Neuronal stem cell (in vitro differentiated cells): ENCODE results near the gene PTPRC.

Experiments used
- DNase-seq: peaks from one replicate; pipeline ENCODE4 v3.0.0-alpha.2; 2013; ENCODE audit warnings: low spot score
- H2AFZ ChIP-seq: one replicate; pipeline ENCODE4 v1.6.1; 2013; ENCODE audit warnings: mild to moderate bottlenecking, low read length, inconsistent platforms
- H2AK5ac ChIP-seq: 2 replicates; pipeline ENCODE4 v1.6.1; 2013; ENCODE audit warnings: low read depth, mild to moderate bottlenecking, inconsistent platforms, low read length, moderate library complexity, mixed read lengths
- H2BK120ac ChIP-seq: 2 replicates; pipeline ENCODE4 v1.6.1; 2013; ENCODE audit warnings: low read depth, mild to moderate bottlenecking, inconsistent platforms, low read length, moderate library complexity, mixed read lengths
- H2BK12ac ChIP-seq: one replicate; pipeline ENCODE4 v1.6.1; 2013; ENCODE audit warnings: low read length, inconsistent platforms
- H2BK15ac ChIP-seq: 2 replicates; pipeline ENCODE4 v1.6.1; 2013; ENCODE audit warnings: mild to moderate bottlenecking, low read length, inconsistent platforms, mixed read lengths
- H2BK5ac ChIP-seq: one replicate; pipeline ENCODE4 v1.6.1; 2013; ENCODE audit warnings: inconsistent platforms, mild to moderate bottlenecking, low read length, moderate library complexity
- H3K14ac ChIP-seq: one replicate; pipeline ENCODE4 v1.6.1; 2013; ENCODE audit warnings: low read length, inconsistent platforms
- H3K18ac ChIP-seq: 2 replicates; pipeline ENCODE4 v1.6.1; 2013; ENCODE audit warnings: low read length, inconsistent platforms
- H3K23ac ChIP-seq: 2 replicates; pipeline ENCODE4 v1.6.1; 2013; ENCODE audit warnings: low read depth, mild to moderate bottlenecking, mixed read lengths, low read length, inconsistent platforms; ENCODE audit not compliant: poor library complexity
- H3K27ac ChIP-seq: replicated peaks from 3 replicates; pipeline ENCODE4 v1.5.1; 2013; ENCODE audit warnings: low read length, inconsistent platforms
- H3K27me3 ChIP-seq, 3 experiments: 2 replicates each; pipeline ENCODE4 v1.6.1; 2013; ENCODE audit warnings: low read length in 3 of 3, mild to moderate bottlenecking in 2 of 3, inconsistent platforms in 1 of 3, low read depth in 1 of 3, mixed read lengths in 1 of 3, moderate library complexity in 1 of 3; ENCODE audit not compliant: control insufficient read depth in 3 of 3, insufficient read depth in 3 of 3
- H3K36me3 ChIP-seq, 2 donors: replicated peaks in 1 of 2; 2 replicates each; pipeline ENCODE4 v1.6.1; 2013; ENCODE audit warnings: low read length in 2 of 2; ENCODE audit not compliant: control insufficient read depth in 2 of 2, insufficient read depth in 2 of 2
- H3K4ac ChIP-seq: 2 replicates; pipeline ENCODE4 v1.6.1; 2013; ENCODE audit warnings: inconsistent platforms, mild to moderate bottlenecking, low read length, moderate library complexity
- H3K4me1 ChIP-seq, 2 donors: 1 replicate in 1 of 2; 2 replicates in 1 of 2; pipeline ENCODE4 v1.6.1; 2013; ENCODE audit warnings: low read length in 2 of 2, low read depth in 1 of 2; ENCODE audit not compliant: control insufficient read depth in 2 of 2, insufficient read depth in 1 of 2
- H3K4me2 ChIP-seq: one replicate; pipeline ENCODE4 v1.6.1; 2013; ENCODE audit warnings: mild to moderate bottlenecking, low read length, inconsistent platforms; ENCODE audit not compliant: insufficient read depth, poor library complexity, severe bottlenecking
- H3K4me3 ChIP-seq, 2 donors: 2 replicates each; pipeline ENCODE4 v1.5.1; 2013; ENCODE audit warnings: low read length in 2 of 2, mild to moderate bottlenecking in 2 of 2, inconsistent platforms in 1 of 2, moderate library complexity in 1 of 2
- H3K79me1 ChIP-seq: one replicate; pipeline ENCODE4 v1.6.1; 2013; ENCODE audit warnings: low read depth, mild to moderate bottlenecking, inconsistent platforms, low read length, moderate library complexity
- H3K9ac ChIP-seq: one replicate; pipeline ENCODE4 v1.6.1; 2013; ENCODE audit warnings: mild to moderate bottlenecking, low read depth, low read length, inconsistent platforms; ENCODE audit not compliant: poor library complexity
- H3K9me3 ChIP-seq, 2 donors: replicated peaks in 1 of 2; 2 replicates each; pipeline versions ENCODE3 to v1.6.1; 2013; ENCODE audit warnings: low read length in 2 of 2, mild to moderate bottlenecking in 2 of 2, inconsistent platforms in 1 of 2, low read depth in 1 of 2, mixed read lengths in 1 of 2, moderate library complexity in 1 of 2; ENCODE audit not compliant: control insufficient read depth in 2 of 2, insufficient read depth in 1 of 2
- H4K8ac ChIP-seq: one replicate; pipeline ENCODE4 v1.6.1; 2013; ENCODE audit warnings: low read depth, mild to moderate bottlenecking, inconsistent platforms, low read length, moderate library complexity
- H4K91ac ChIP-seq: one replicate; pipeline ENCODE4 v1.6.1; 2013; ENCODE audit warnings: low read length, low read depth, mild to moderate bottlenecking, inconsistent platforms; ENCODE audit not compliant: poor library complexity
- WGBS, 2 donors: extraction: QIAGEN DNeasy Blood & Tissue Kit; methylation state at CpG; one replicate each; pipeline ENCODE4 v1.1.7; 2013; ENCODE audit warnings: missing lambda C conversion rate in 2 of 2, mixed read lengths in 1 of 2; ENCODE audit not compliant: insufficient read length in 2 of 2, insufficient replicate concordance in 1 of 2; ENCODE audit errors: extremely low coverage in 2 of 2; 5-methylcytosine and 5-hydroxymethylcytosine counted together

Gene PTPRC

DNA sequence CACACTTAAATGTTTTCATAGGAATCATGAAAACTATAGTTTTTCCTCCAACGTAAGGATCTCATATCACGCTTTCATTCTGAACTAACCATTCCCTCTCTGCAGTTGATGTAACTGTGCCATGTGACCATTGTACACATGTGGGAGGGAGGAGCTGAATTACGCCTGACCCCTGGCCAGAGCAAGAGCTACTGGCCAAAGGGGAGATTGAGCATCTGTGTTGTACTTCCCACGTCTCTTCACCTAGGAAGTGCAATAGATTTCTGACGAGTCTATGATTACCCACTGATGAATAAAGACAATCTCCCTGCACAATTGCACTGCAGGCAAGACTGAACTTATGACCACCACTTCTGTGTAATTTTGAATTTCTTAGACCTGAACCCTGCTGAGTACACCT lies 24.0 kb downstream of the PTPRC start:
- Histone ChIP-seq H3K23ac (no peak overlapping the region), H4K8ac (no peak overlapping the region), H2BK12ac (no peak overlapping the region), H3K4ac (no peak overlapping the region), H3K4me1 (peaks cover 0 to 8% of the 10 kb centered on the region in 2 donors), H2BK120ac (no peak overlapping the region), H3K9ac (no peak overlapping the region), H2BK5ac (no peak overlapping the region), H3K4me3 (no peak overlapping the region), H2AK5ac (no peak overlapping the region), H3K36me3 (no peaks in the 10 kb centered on the region), H3K18ac (no peak overlapping the region), H3K27me3 (no peaks in the 10 kb centered on the region), H3K14ac (no peak overlapping the region), H2BK15ac (no peak overlapping the region), H3K9me3 (no peaks in the 10 kb centered on the region), H3K27ac (no peak overlapping the region), H4K91ac (no peak overlapping the region), H3K79me1 (no peaks in the 10 kb centered on the region), H3K4me2 (no peak overlapping the region), H2AFZ (peak overlapping the region; percentile 60)
- no peak for DNase-seq
- no CpG with 5 or more reads among the region's 5 CpGs for WGBS, 2 donors

DNA sequence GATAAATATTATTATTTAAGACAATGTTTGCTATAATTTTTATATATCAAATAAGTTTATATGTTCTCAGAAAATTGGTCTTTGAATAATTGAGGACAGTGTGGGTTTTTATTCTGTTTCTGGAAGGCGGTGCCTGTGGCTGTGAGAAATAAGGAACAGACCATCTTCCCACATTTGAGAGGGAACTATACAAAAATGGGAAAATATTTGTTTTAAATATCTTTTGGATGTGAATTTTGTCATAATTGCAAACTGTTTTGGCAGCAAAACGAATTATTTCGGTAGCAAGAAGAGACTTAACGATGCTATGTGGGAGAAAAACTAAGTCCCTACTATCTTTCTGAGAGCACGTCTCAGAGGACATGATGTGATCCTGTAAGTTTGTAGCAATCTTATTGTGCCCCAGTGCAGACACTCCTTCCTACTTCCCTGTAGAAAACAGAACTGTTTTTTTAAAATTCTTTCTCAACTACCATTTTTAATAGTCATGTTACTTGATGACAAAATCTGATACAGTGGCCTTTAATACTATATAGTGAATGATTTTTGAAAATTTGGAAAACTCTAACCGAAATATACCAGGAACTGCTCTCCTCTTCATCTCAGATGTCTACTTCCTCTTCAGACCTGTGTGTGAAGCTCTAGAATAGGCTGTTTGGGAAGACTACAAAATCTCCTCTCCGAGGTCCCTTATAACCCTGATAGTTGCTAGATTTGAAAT lies 25.4 kb downstream of the PTPRC start:
- peaks cover 0 to 6% of the 10 kb centered on the region in 2 donors for H3K4me1 ChIP-seq
- no peaks in the 10 kb centered on the region for H3K79me1 ChIP-seq
- H4K91ac ChIP-seq = no peak overlapping the region
- no peaks in the 10 kb centered on the region for H3K9me3 ChIP-seq
- no peak overlapping the region for H2AK5ac ChIP-seq
- no peak overlapping the region for H2BK15ac ChIP-seq
- no peak overlapping the region for H4K8ac ChIP-seq
- no peak overlapping the region for H2BK12ac ChIP-seq
- no peak overlapping the region for H3K4me2 ChIP-seq
- H3K4ac ChIP-seq = no peak overlapping the region
- no peak overlapping the region for H2BK5ac ChIP-seq
- DNase-seq = no peak
- H3K23ac ChIP-seq = no peak overlapping the region
- no peaks in the 10 kb centered on the region for H3K36me3 ChIP-seq
- no CpG with 5 or more reads among the region's 7 CpGs for WGBS, 2 donors
- H3K9ac ChIP-seq = no peak overlapping the region
- H3K4me3 ChIP-seq = no peak overlapping the region
- H3K27me3 ChIP-seq = no peaks in the 10 kb centered on the region
- H2AFZ ChIP-seq = peak overlapping the region; percentile 37
- no peak overlapping the region for H2BK120ac ChIP-seq
- H3K14ac ChIP-seq = no peak overlapping the region
- no peak overlapping the region for H3K18ac ChIP-seq
- H3K27ac ChIP-seq = no peak overlapping the region

DNA sequence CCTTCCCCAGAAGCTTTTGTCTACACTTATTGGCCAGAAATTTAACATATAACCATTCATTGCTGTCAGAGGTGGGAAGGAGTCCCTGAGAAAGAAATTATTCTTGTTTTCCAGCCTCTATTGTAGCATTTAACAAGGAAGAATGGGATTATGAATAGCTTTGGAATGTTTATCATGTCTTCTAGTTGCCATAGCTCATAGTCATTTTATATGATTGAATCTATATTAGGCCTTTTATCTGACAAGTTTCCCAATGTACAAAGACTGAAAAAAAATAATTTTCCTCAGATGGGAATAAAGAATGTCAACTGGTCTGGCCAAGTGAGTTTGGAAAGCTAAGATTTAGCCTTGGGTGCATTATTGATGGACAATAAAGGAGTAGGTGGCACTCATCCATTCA lies 28.3 kb downstream of the PTPRC start:
- no peak overlapping the region for H2BK15ac ChIP-seq
- no peak overlapping the region for H3K9ac ChIP-seq
- no peaks in the 10 kb centered on the region for H3K36me3 ChIP-seq
- no peak overlapping the region for H2AK5ac ChIP-seq
- no peak overlapping the region for H2AFZ ChIP-seq
- no peak overlapping the region for H3K18ac ChIP-seq
- no peak overlapping the region for H4K8ac ChIP-seq
- H3K14ac ChIP-seq = no peak overlapping the region
- H3K27ac ChIP-seq = no peak overlapping the region
- no peak overlapping the region for H4K91ac ChIP-seq
- no peak overlapping the region for H3K4me2 ChIP-seq
- H2BK120ac ChIP-seq = no peak overlapping the region
- no peak for DNase-seq
- H3K23ac ChIP-seq = no peak overlapping the region
- H3K79me1 ChIP-seq = no peaks in the 10 kb centered on the region
- H3K27me3 ChIP-seq = no peaks in the 10 kb centered on the region
- peaks cover 0 to 6% of the 10 kb centered on the region in 2 donors for H3K4me1 ChIP-seq
- H3K4ac ChIP-seq = no peak overlapping the region
- no peak overlapping the region for H2BK12ac ChIP-seq
- no peaks in the 10 kb centered on the region for H3K9me3 ChIP-seq
- no peak overlapping the region for H3K4me3 ChIP-seq
- H2BK5ac ChIP-seq = no peak overlapping the region

DNA sequence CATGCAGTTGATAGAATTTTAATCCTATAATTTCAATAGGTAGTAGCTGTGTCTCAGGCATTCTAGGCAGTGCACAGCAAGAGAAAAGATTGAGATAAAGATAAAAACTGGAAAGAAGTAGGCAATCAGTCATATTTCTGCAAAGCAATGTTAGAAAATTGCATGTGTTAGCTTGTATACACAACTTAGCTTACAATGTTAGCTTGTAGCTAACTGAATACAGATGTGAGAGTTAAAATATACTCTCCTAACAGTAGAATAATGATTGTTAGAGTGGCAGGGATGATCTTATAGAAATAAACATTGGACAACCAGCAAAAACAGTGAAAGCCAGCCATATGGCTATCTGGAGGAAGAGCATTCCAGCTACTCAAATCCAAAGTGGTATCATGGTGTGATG lies 29.0 kb downstream of the PTPRC start:
- Histone ChIP-seq H3K23ac (no peak overlapping the region), H3K36me3 (no peaks in the 10 kb centered on the region), H2BK5ac (no peak overlapping the region), H3K27ac (no peak overlapping the region), H3K9me3 (no peaks in the 10 kb centered on the region), H3K79me1 (no peaks in the 10 kb centered on the region), H2BK12ac (no peak overlapping the region), H4K8ac (no peak overlapping the region), H2BK15ac (no peak overlapping the region), H2BK120ac (no peak overlapping the region), H2AFZ (no peak overlapping the region), H3K9ac (no peak overlapping the region), H2AK5ac (no peak overlapping the region), H3K27me3 (no peaks in the 10 kb centered on the region), H3K14ac (no peak overlapping the region), H3K4me1 (peaks cover 0 to 2% of the 10 kb centered on the region in 2 donors), H3K18ac (no peak overlapping the region), H4K91ac (no peak overlapping the region), H3K4ac (no peak overlapping the region), H3K4me2 (no peak overlapping the region), H3K4me3 (no peak overlapping the region)
- no peak for DNase-seq
